IPS-18a (cell line): ENCODE results near the gene PDE4B.

Source experiments
- H3K27ac ChIP-seq: one replicate; pipeline ENCODE4 v1.5.1; 2013; ENCODE audit warnings: low read length
- H3K27me3 ChIP-seq: one replicate; pipeline ENCODE4 v1.6.1; 2013; ENCODE audit warnings: mild to moderate bottlenecking, low read length; ENCODE audit not compliant: control insufficient read depth, insufficient read depth
- H3K36me3 ChIP-seq: one replicate; pipeline ENCODE4 v1.6.1; 2013; ENCODE audit warnings: low read depth, low read length; ENCODE audit not compliant: control insufficient read depth
- H3K4me1 ChIP-seq: one replicate; pipeline ENCODE4 v1.6.1; 2013; ENCODE audit warnings: low read depth, low read length; ENCODE audit not compliant: control insufficient read depth
- H3K4me3 ChIP-seq: one replicate; pipeline ENCODE4 v1.5.1; 2013; ENCODE audit warnings: low read length
- H3K9ac ChIP-seq: one replicate; pipeline ENCODE4 v1.6.1; 2013; ENCODE audit warnings: mild to moderate bottlenecking, low read length, moderate library complexity
- H3K9me3 ChIP-seq: one replicate; pipeline ENCODE4 v1.6.1; 2013; ENCODE audit warnings: low read depth, low read length; ENCODE audit not compliant: control insufficient read depth

The PDE4B gene

GRCh38 chr1:66275083-66275482, 482.4 kb downstream of the PDE4B start:
- H3K9me3 ChIP-seq: no peaks in the 10 kb centered on the region
- H3K4me1 ChIP-seq: peaks cover 20% of the 10 kb centered on the region
- no peak overlapping the region for H3K9ac ChIP-seq
- no peaks in the 10 kb centered on the region for H3K36me3 ChIP-seq
- H3K27ac ChIP-seq: no peak overlapping the region
- no peak overlapping the region for H3K4me3 ChIP-seq
- no peaks in the 10 kb centered on the region for H3K27me3 ChIP-seq

- no peak overlapping the region for H3K4me3 ChIP-seq
- no peak overlapping the region for H3K9ac ChIP-seq
- H3K27ac ChIP-seq: no peak overlapping the region
- H3K36me3 ChIP-seq: no peaks in the 10 kb centered on the region
- peaks cover 20% of the 10 kb centered on the region for H3K4me1 ChIP-seq
- no peaks in the 10 kb centered on the region for H3K9me3 ChIP-seq
- no peaks in the 10 kb centered on the region for H3K27me3 ChIP-seq
Measured at GRCh38 chr1:66275601-66276023, 482.9 kb downstream of the PDE4B start.

- Histone ChIP-seq H3K27me3 (no peaks in the 10 kb centered on the region), H3K27ac (no peak overlapping the region), H3K9ac (no peak overlapping the region), H3K9me3 (no peaks in the 10 kb centered on the region), H3K4me1 (peaks cover 20% of the 10 kb centered on the region), H3K36me3 (no peaks in the 10 kb centered on the region), H3K4me3 (no peak overlapping the region)
Measured at GRCh38 chr1:66276218-66276617, 483.5 kb downstream of the PDE4B start.

GRCh38 chr1:66278260-66279021, 485.7 kb downstream of the PDE4B start:
- H3K27me3 ChIP-seq: no peaks in the 10 kb centered on the region
- H3K9me3 ChIP-seq: no peaks in the 10 kb centered on the region
- H3K4me3 ChIP-seq: no peak overlapping the region
- no peak overlapping the region for H3K27ac ChIP-seq
- H3K9ac ChIP-seq: no peak overlapping the region
- no peaks in the 10 kb centered on the region for H3K36me3 ChIP-seq
- H3K4me1 ChIP-seq: peaks cover 12% of the 10 kb centered on the region

GRCh38 chr1:66281808-66282207, 489.1 kb downstream of the PDE4B start:
- no peaks in the 10 kb centered on the region for H3K9me3 ChIP-seq
- H3K36me3 ChIP-seq: no peaks in the 10 kb centered on the region
- no peaks in the 10 kb centered on the region for H3K27me3 ChIP-seq
- H3K4me1 ChIP-seq: peaks cover 6% of the 10 kb centered on the region
- H3K9ac ChIP-seq: no peak overlapping the region
- H3K4me3 ChIP-seq: no peak overlapping the region
- H3K27ac ChIP-seq: no peak overlapping the region

GRCh38 chr1:66282343-66282852, 489.7 kb downstream of the PDE4B start:
- Histone ChIP-seq H3K9ac (no peak overlapping the region), H3K27ac (no peak overlapping the region), H3K9me3 (no peaks in the 10 kb centered on the region), H3K36me3 (no peaks in the 10 kb centered on the region), H3K4me3 (no peak overlapping the region), H3K27me3 (no peaks in the 10 kb centered on the region), H3K4me1 (peaks cover 6% of the 10 kb centered on the region)

- H3K4me3 ChIP-seq: no peak overlapping the region
- H3K9ac ChIP-seq: no peak overlapping the region
- peaks cover 6% of the 10 kb centered on the region for H3K4me1 ChIP-seq
- no peak overlapping the region for H3K27ac ChIP-seq
- no peaks in the 10 kb centered on the region for H3K36me3 ChIP-seq
- no peaks in the 10 kb centered on the region for H3K9me3 ChIP-seq
- no peaks in the 10 kb centered on the region for H3K27me3 ChIP-seq
Measured at GRCh38 chr1:66282891-66283621, 490.4 kb downstream of the PDE4B start.

- no peak overlapping the region for H3K9ac ChIP-seq
- H3K27me3 ChIP-seq: no peaks in the 10 kb centered on the region
- H3K4me3 ChIP-seq: no peak overlapping the region
- H3K27ac ChIP-seq: no peak overlapping the region
- peaks cover 2% of the 10 kb centered on the region for H3K4me1 ChIP-seq
- H3K9me3 ChIP-seq: no peaks in the 10 kb centered on the region
- H3K36me3 ChIP-seq: no peaks in the 10 kb centered on the region
Measured at GRCh38 chr1:66283622-66284041, 490.9 kb downstream of the PDE4B start.

GRCh38 chr1:66284746-66285145, 492.1 kb downstream of the PDE4B start:
- Histone ChIP-seq H3K4me1 (no peaks in the 10 kb centered on the region), H3K4me3 (no peak overlapping the region), H3K9me3 (no peaks in the 10 kb centered on the region), H3K36me3 (no peaks in the 10 kb centered on the region), H3K9ac (no peak overlapping the region), H3K27me3 (no peaks in the 10 kb centered on the region), H3K27ac (no peak overlapping the region)

GRCh38 chr1:66285618-66286270, 493.0 kb downstream of the PDE4B start:
- no peaks in the 10 kb centered on the region for H3K27me3 ChIP-seq
- H3K36me3 ChIP-seq: no peaks in the 10 kb centered on the region
- H3K27ac ChIP-seq: no peak overlapping the region
- H3K9me3 ChIP-seq: no peaks in the 10 kb centered on the region
- no peak overlapping the region for H3K4me3 ChIP-seq
- H3K4me1 ChIP-seq: no peaks in the 10 kb centered on the region
- no peak overlapping the region for H3K9ac ChIP-seq

GRCh38 chr1:66286307-66286706, 493.6 kb downstream of the PDE4B start:
- Histone ChIP-seq H3K36me3 (no peaks in the 10 kb centered on the region), H3K4me1 (no peaks in the 10 kb centered on the region), H3K27ac (no peak overlapping the region), H3K27me3 (no peaks in the 10 kb centered on the region), H3K4me3 (no peak overlapping the region), H3K9me3 (no peaks in the 10 kb centered on the region), H3K9ac (no peak overlapping the region)
